Measurements from ENCODE around the gene UPF3A.
"Not testable (repeated sequence)": the region's sequence is repeated elsewhere in the genome, so short reads cannot be mapped to it uniquely, and the experiment has no call there.

Gene UPF3A, protein sequence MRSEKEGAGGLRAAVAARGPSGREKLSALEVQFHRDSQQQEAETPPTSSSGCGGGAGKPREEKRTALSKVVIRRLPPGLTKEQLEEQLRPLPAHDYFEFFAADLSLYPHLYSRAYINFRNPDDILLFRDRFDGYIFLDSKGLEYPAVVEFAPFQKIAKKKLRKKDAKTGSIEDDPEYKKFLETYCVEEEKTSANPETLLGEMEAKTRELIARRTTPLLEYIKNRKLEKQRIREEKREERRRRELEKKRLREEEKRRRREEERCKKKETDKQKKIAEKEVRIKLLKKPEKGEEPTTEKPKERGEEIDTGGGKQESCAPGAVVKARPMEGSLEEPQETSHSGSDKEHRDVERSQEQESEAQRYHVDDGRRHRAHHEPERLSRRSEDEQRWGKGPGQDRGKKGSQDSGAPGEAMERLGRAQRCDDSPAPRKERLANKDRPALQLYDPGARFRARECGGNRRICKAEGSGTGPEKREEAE

DNA sequence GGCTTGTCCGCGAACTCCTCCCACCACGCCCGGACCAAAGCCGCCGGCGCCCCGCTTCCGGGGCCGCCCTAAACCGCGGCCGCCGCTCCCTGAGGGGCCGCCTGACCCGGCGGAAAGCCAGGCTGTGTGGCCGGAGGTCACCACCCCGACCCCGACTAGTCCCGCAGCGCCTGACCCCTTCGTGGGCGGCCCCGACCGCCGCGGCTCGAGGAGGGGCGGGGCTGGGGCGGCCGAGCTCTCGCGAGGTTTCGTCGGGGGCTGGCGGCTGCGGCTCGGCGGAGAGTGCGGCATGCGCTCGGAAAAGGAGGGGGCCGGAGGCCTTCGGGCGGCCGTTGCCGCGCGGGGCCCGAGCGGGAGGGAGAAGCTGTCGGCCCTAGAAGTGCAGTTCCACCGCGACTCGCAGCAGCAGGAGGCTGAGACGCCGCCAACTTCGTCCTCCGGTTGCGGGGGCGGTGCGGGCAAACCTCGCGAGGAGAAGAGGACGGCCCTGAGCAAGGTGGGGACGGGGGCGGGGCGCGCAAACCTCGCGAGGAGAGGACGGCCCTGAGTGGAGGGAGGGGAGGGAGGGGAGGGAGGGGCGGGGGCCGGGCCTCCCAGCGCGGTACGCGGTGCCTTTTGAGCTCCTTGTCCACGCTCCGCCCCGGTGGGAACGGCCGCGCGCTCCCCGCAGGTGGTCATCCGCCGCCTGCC is at the start of gene UPF3A:
Gene UPF3A, plus strand, starts transcription at position 251 of the 690 bp plus-strand sequence. Its CDS starts 39 bp downstream, at position 290.
- peak; percentile 77 to 80 for DNase-seq (ENCODE audit: low read depth in 1 of 2, low spot score in 1 of 2)

DNA sequence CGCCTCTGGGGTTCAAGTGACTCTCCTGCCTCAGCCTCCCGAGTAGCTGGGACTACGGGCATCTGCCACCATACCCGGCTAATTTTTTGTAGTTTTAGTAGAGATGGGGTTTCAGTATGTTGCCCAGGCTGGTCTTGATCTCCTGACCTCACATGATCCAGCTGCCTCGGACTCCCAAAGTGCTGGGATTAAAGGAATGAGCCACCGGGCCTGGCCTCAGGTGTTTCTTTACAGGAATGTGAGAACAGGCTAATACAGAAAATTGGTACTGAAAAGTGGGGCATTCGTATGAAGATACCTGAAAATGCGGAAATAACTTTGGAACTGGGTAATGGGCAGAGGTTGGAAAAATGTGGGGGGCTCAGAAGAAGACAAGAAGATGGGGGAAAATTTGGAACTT is 49.5 kb upstream of the UPF3A start:
- no peak for DNase-seq (ENCODE audit: low read depth in 1 of 2, low spot score in 1 of 2)

DNA sequence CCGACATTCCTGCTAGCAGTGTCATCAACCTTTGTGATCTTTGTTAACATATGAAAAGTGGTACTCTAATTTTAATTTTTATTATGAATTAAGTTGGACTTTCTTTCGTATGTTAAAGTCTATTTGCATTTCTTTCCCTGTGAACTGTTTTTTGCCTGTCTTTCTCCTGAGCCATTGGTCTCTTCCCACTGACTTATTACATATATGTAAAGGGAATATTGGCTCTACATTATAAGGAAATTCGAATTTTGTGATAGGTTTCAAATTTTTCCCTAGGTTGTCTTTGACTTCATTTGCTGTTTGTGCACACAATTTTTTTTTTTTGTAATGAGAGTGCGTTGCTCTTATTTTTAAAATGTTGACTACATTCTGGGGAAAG is 47.1 kb upstream of the UPF3A start:
- DNase-seq (ENCODE audit: low read depth in 1 of 2, low spot score in 1 of 2): no peak

DNA sequence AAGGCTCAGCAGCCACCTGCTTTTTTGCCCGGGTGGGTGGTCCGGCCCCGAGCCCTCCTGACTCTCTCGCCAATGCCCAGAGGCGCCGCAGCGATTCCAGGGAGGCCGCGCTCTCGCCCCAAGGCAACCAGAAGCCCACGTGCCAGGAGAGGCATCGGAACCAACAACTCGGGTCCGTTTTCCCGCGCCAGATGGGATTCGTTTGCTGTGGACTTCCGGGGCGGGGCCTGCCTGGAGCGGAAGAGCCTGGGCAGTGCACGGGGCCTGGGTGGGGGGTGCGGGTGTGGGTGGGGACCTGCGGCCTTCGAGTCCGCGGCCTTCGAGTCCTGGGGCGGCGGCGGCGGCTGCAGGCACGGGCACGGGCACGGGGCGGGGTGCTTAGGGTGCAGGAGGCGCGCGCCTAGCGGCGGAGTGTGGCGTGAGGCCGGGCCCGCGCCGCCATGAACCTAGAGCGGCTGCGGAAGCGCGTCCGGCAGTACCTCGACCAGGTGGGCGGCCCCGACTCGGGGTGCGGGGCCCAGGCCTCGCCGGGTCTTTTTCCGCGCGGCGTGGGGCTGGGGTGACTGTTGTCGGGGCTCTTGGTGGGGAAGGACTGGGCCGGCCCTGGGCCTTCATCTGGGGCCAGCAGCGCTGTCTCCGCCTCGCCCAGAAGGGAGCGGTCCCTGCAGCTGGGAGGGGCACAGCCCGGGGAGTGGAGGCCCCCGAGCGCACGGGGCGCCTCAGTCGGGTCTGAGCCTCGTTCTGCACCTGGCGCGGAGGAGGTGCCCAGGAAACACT is 46.6 kb upstream of the UPF3A start, which contains the start of gene CDC16:
Gene CDC16, plus strand, starts transcription at position 253 of the 777 bp plus-strand sequence. Its CDS starts 188 bp downstream, at position 441.
- peak; percentile 65 to 87 for DNase-seq (ENCODE audit: low read depth in 1 of 2, low spot score in 1 of 2)

DNA sequence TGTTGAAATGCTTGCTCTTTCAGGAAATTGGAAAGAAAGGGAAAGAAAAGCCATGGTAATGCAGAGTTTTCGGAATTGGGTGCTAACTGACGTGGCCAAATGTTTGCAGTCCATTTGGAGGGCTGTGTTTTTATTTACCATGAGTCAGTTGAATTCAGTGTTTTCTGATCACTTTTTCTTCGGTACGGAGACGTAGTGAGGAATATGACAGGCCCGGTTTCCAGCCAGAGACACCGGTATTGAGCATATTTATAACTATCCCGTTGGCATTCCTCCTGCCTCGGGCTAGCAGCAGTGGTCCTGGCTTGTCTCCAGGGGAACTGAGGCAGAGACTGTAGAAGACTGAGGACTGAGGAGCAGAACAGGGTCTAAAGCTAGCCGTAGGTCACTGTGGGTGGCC is 45.7 kb upstream of the UPF3A start:
- no peak for DNase-seq (ENCODE audit: low read depth in 1 of 2, low spot score in 1 of 2)

DNA sequence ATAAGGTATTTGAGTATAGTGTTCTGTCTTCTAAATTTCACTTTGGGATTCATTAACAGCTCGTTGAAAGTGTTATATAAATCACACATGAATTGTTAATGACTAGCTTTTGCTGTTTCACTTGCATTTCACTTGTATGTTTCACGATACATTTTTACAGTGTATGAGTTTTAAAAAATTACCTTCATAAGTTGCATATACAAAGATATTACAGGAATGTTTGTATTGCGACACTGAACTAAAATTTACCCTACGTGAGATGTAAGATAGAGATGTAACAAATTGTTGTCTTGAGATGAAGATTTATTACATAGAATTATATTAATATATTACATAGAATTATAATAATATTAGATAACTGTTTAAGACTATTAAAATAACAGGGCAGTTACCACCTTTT is 45.2 kb upstream of the UPF3A start:
- DNase-seq (ENCODE audit: low read depth in 1 of 2, low spot score in 1 of 2): no peak

DNA sequence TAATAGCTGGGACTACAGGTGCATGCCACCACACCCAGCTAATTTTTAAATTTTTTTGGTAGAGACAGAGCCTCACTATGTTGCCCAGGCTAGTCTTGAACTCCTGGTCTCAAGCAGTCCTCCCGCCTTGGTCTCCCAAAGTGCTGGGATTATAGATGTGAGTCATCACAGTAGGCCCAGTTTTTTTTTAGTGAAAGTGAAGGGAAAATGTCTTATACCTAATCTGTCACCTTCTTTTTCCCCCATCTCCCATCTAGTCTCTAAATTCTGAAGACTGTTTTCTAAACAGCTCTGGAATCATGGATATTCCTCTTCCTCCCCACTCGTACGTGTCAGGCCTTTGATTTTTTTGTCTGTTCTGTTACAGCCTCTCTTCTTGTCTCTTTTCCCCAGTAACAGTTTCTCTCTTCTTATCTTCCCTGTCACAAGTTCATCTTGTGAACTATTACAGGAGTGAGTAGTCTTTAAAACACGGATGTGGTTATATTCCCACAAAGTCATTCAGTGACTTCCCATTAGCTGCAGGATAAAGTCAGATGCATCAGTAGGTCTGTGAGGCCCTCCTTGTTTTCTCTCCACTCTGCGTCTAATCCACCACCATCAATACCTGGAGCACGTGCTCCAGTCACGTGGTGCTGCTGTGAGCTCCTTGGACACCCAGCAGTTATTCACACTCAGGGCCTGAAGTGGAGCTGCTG is 43.8 kb upstream of the UPF3A start:
- DNase-seq (ENCODE audit: low read depth in 1 of 2, low spot score in 1 of 2): no peak

DNA sequence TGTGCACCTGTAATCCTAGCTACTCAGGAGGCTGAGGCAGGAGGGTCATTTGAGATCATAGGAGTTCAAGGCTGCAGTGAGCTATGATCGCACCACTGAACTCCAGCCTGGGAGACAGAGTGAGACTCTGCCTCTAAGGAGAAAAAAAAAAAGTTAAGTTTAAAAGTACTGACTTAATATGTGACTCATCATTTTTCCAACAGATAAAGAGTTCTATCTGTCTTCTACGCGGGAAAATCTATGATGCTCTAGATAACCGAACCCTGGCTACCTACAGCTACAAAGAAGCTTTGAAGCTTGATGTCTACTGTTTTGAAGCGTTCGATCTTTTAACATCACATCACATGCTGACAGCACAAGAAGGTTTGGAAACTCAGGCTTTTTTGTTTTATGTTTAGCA is 39.5 kb upstream of the UPF3A start:
- DNase-seq (ENCODE audit: low read depth in 1 of 2, low spot score in 1 of 2): no peak

DNA sequence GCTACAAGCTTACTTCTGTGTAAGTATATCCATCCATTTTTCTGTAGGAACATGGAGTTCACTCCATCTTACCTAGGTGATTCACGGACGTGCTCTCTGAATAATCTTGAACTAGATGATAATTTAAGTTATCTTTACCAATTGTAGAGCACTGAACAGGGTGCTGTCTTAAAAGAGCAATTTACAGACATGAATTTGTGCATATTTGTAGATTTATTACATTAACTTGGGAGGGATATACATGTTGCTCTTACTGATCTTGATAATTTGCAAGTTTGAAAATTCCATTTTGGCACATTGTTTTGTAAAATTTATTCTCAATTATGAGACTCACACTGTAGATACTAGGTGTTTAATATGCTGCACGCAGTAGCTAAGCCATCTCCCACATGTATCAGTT is 37.4 kb upstream of the UPF3A start:
- DNase-seq (ENCODE audit: low read depth in 1 of 2, low spot score in 1 of 2): no peak

DNA sequence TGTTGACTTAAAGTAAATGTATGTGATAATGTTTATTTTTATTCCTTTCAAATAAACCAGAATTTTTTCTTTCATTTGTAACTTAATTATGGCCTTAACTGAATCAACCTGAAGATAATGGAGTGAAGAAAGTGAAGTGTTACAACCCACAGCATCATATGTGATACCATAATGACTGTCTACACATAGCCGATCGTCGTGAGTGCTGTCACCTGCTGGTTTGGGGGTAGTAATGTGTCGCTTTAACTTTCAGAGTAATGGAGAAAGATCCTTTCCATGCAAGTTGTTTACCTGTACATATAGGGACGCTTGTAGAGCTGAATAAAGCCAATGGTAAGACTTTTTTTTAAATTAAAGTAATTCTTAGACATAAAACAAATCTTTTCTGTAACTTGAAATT is 36.8 kb upstream of the UPF3A start:
- no peak for DNase-seq (ENCODE audit: low read depth in 1 of 2, low spot score in 1 of 2)

DNA sequence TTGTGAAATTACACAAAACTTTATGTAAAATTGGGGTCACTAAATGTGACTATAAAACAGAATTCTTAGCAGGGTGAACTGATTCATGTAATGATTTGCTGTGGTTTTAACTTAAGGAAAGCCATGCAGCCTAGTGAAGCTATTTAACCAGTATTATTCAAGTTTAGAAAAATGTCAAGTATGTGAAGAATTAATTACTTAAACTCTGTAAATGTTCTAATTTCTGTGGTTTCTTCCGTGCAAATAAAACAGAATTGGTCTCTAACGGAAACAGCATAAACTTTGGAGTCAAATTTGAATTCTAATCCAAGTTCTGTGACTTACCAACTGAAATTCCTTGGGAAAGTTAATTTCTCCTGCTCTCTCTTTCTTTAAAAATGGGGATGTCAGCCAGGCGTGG is 33.4 kb upstream of the UPF3A start:
- no peak for DNase-seq (ENCODE audit: low read depth in 1 of 2, low spot score in 1 of 2)

DNA sequence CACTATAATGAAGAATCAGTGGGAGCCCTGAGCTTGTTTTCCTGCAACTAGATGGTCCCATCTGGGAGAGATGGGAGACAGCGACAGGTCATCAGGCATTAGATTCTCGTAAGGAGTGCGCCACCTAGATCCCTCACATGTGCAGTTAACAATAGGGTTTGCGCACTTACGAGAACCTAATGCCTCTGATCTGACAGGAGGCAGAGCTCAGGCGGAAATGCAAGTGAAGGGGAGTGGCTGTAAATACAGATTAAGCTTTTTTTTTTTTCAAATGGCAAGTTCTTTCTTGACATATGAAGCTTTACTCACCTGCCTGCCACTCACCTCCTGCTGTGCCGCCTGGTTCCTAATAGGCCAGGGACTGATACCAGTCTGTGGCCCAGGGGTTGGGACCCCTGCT is 32.3 kb upstream of the UPF3A start:
- no peak for DNase-seq (ENCODE audit: low read depth in 1 of 2, low spot score in 1 of 2)

DNA sequence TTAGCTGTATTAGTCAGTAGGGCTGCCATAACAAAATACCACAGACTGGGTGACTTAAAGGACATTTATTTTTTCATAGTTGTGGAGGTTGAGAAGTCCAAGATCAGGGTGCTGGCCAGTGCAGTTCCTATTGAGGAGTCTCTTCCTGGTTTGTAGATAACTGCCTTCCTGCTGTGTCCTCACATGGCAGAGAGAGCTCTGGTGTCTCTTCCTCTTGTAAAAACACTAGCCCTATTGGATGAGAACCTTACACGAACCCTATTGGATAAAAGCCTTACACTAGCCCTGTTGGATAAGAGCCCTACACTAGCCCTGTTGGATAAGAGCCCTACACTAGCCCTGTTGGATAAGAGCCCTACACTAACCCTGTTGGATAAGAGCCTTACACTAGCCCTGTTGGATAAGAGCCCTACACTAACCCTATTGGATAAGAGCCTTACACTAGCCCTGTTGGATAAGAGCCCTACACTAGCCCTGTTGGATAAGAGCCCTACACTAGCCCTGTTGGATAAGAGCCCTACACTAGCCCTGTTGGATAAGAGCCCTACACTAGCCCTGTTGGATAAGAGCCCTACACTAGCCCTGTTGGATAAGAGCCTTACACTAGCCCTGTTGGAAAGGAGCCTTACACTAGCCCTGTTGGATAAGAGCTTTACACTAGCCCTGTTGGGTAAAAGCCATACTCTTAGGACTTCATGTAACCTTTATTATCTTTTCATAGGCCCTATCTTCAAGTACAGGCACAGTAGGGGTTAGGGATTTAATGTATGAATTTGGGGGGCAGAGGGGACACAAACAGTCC is 29.6 kb upstream of the UPF3A start:
- not testable (repeated sequence) for DNase-seq (ENCODE audit: low read depth in 1 of 2, low spot score in 1 of 2)

DNA sequence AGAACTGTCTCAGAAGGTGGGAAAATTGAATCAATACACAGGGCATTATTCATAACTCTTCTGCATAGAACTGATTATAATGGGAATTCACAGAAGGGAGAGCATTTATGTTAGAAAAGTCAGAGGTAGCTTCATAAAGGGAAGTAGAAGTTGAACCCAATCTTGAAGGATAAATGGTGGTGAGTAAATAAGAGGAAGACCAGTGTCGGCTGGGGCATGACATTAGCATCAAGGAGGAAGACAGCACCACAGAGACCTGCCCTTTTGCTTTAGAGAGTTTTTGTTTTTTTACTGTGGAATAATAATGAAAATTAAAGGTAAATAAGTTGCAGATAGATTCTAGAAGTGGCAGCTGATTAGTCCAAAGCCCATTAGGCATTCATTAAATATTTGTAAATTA is 24.9 kb upstream of the UPF3A start:
- DNase-seq (ENCODE audit: low read depth in 1 of 2, low spot score in 1 of 2): no peak

DNA sequence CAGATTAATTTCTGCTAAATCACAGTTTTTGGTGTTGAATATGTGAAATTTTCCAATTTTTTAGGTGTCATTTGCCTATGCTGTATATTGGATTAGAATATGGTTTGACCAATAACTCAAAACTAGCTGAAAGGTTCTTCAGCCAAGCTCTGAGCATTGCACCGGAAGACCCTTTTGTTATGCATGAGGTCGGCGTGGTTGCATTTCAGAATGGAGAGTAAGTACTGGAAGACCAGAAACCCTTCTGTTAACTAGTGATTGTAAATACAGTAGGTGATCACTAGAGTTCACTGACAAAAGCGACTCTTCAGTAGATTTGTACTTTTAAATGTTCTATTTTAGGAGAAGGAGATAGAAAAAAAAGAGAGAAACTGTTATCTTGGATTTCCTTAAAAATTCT is 24.4 kb upstream of the UPF3A start:
- no peak for DNase-seq (ENCODE audit: low read depth in 1 of 2, low spot score in 1 of 2)

DNA sequence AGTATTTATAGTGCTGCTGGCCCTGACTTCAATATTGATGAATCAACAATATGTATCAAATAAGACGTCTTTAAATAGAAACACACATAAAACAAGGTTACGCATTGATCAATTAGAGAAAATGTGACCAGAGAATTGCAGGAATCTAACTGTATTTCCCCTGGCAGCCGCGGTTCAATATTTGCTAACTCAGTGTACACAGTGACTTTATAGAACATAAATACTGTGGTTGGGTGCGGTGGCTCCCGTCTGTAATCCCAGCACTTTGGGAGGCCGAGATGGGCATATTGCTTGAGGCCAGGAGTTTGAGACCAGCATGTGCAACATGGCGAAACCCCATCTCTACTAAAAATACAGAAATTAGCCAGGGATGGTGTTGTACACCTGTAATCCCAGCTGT is 22.8 kb upstream of the UPF3A start:
- no peak for DNase-seq (ENCODE audit: low read depth in 1 of 2, low spot score in 1 of 2)

DNA sequence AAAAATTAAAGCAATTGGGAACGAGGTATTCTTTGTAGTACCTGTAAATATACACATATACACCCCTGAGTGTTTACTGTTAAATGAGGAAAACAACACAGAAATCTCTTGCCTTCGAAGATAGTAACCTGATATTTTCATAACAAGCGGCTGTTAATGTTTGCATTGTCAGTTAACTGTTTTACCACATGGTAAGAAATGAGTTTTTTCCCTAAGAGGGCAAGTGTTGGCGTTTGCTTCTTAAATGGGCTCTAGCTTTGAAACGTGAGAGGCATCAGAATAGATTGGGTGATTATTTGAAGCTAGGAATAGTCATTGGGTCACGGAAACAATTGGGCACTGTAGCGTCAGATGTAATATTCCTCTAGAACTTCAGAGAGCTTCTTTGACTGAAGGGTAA is 22.0 kb upstream of the UPF3A start:
- no peak for DNase-seq (ENCODE audit: low read depth in 1 of 2, low spot score in 1 of 2)

DNA sequence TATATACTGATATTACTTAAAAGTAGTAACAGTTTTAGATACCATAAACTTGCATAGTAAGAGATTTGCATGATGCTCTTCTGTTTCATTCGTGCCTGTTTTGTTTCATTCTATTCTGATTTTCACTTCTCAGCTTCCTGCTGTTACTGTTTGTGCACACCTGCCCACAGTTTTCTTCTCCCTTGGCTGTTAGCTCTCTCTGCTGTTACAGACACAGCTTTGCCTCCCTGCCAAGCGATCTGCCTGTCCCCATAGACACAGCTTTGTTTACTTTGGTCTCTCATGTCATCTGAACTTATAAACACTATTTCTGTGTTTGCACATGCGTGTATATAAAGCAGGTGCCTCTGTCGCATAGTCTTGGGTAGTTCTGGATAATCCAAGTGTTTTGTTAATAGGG is 21.4 kb upstream of the UPF3A start:
- DNase-seq (ENCODE audit: low read depth in 1 of 2, low spot score in 1 of 2): no peak

DNA sequence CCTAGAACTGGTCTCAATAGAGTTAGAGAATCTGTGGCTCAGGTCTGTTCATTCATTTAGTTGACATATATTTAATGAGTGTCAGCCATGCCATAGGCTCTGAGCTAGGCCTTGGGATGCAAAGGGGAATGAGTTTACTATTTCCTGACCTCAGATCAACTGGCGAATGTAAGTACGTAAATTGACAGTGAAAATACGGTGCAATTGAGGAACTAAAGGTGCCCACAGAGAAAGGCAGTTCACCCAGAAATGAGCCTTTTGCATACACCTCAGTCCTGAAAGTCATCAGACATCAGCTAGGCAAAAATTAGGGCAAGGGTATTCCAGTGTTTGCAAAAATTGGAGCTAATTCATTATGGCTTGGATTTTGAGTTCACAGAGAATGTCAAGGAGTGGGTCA is 20.6 kb upstream of the UPF3A start:
- DNase-seq (ENCODE audit: low read depth in 1 of 2, low spot score in 1 of 2): no peak

DNA sequence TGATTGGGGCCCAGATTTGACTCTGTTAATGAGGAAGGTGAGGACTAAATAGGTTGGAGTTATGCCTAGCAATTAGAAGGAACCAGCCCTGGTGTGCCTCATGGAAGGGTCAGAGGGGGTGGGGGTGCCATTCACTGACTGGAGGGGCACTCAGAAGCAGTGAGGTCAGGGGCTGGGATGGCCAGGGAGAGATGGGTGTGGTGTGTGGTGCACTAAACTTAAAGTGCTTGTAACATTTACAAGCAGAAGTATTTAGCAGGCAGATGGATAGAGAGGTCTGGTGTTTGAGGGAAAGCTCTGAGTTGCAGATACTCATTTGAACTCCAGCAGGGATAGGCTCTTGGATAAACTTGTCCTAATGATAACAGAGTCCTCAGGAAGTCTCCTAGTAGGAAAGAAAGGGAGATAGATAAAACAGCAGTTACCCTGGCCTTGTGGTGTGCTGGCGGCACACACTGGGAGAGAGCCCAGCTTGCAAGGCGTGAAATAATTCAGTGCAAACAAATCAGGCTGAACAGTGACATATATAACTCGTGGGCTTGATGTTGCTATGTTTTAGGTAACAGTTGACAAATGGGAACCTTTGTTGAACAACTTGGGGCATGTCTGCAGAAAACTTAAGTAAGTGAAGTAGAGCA is 20.0 kb upstream of the UPF3A start:
- DNase-seq (ENCODE audit: low read depth in 1 of 2, low spot score in 1 of 2): no peak
